ENCODE data around the gene NOL4L. TPM values are rescaled to one million over a fixed set of nuclear protein-coding genes. Genes with fewer than 3 reads are reported as not detected.
"Not testable (repeated sequence)": the region's sequence is repeated elsewhere in the genome, so short reads cannot be mapped to it uniquely, and the experiment has no call there.

NOL4L gene
- total RNA-seq, 2 donors from 2014 or later: 39.6 to 50.7 TPM

DNA sequence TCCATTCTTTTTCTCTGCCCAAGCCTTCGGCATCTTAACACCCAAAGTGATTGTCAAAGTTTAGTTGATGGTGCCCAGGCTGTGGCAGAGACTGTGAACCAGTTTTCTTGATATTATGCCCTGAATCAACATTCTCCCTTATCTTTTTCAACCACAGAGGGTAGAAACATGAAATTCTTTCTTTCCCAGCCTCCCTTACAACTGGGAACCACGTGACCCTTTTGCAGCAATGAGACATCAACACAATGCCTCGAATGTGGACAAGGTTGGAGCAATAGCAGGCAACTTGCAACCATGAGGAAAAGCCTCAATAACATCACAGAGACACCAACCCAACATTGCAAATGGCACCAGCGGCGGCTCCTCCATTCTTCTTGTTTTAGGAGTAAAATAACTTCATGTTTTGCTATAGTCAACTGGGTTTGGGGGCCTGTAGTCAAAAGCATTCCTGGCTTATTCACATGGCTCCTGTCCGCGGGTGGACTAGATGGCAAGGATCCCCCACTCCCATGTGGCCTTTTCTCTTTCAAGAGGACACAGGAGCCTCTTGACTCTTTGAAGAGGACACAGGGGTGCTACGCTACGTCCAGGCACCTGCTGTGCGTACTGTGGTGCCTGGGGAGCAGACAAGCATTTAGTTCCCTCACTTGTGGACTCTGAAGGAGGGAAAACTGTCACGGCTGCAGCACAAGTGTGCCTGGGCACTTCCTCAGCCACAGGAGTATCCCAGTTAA, 90.5 kb downstream of the NOL4L start:
- Histone ChIP-seq H3K4me3 (ENCODE audit: low read length) (no peak overlapping the region), H3K9ac (ENCODE audit: extremely low read depth, low read length, poor library complexity, severe bottlenecking) (no peak overlapping the region), H3K27ac (ENCODE audit: low read depth, low read length) (no peak overlapping the region), H3K4me1 (ENCODE audit: control insufficient read depth, insufficient read depth, low read length) (peaks cover 13% of the 10 kb centered on the region), H3K9me3 (ENCODE audit: control insufficient read depth, low read length) (no peaks in the 10 kb centered on the region), H3K36me3 (ENCODE audit: control insufficient read depth, insufficient read depth, low read length) (no peaks in the 10 kb centered on the region), H3K27me3 (ENCODE audit: control insufficient read depth, insufficient read depth, low read length, poor library complexity, severe bottlenecking) (no peaks in the 10 kb centered on the region)
- no peak overlapping the region for H3K27ac Mint-ChIP-seq
- TF ChIP-seq, protein P1, sequence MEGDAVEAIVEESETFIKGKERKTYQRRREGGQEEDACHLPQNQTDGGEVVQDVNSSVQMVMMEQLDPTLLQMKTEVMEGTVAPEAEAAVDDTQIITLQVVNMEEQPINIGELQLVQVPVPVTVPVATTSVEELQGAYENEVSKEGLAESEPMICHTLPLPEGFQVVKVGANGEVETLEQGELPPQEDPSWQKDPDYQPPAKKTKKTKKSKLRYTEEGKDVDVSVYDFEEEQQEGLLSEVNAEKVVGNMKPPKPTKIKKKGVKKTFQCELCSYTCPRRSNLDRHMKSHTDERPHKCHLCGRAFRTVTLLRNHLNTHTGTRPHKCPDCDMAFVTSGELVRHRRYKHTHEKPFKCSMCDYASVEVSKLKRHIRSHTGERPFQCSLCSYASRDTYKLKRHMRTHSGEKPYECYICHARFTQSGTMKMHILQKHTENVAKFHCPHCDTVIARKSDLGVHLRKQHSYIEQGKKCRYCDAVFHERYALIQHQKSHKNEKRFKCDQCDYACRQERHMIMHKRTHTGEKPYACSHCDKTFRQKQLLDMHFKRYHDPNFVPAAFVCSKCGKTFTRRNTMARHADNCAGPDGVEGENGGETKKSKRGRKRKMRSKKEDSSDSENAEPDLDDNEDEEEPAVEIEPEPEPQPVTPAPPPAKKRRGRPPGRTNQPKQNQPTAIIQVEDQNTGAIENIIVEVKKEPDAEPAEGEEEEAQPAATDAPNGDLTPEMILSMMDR (conservative IDR thresholded peaks at IDR 0.05): no peak
- H3K27me3 Mint-ChIP-seq (ENCODE audit: insufficient read depth): no peaks in the 10 kb centered on the region
- 79 to 92% methylated on average over 8 to 11 of the region's 11 CpGs for WGBS, 2 experiments (ENCODE audit: insufficient coverage in 1 of 2, insufficient read length in 1 of 2)
- no peaks in the 10 kb centered on the region for H3K9me3 Mint-ChIP-seq
- no peak for DNase-seq
- H3K4me3 Mint-ChIP-seq: no peak overlapping the region
- H3K36me3 Mint-ChIP-seq (ENCODE audit: low read depth): no peaks in the 10 kb centered on the region
- peaks cover 27% of the 10 kb centered on the region for H3K4me1 Mint-ChIP-seq

DNA sequence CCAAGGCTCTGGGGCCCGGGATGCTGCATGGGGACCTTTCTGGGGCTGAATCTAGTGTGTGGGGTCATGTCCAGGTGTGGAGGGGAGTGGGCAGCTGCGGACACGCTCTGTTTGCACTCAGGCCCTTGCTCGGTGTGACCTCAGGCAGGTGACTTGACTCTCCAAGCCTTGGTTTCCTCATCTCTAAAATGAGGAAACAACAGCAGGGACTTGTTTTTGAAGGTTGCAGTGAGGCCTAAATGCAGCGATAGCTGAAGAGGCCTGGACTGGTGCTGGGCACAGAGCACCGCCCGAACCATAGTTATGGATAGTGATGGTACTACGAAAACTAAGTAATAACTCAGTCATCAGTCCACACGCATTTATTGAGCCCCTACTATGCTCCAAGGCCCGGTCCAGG, 91.8 kb downstream of the NOL4L start:
- TF ChIP-seq, protein P1 (conservative IDR thresholded peaks at IDR 0.05): no peak
- H3K4me1 ChIP-seq (ENCODE audit: control insufficient read depth, insufficient read depth, low read length): peaks cover 13% of the 10 kb centered on the region
- H3K9me3 ChIP-seq (ENCODE audit: control insufficient read depth, low read length): peaks cover under 1% of the 10 kb centered on the region
- H3K9ac ChIP-seq (ENCODE audit: extremely low read depth, low read length, poor library complexity, severe bottlenecking): no peak overlapping the region
- H3K36me3 ChIP-seq (ENCODE audit: control insufficient read depth, insufficient read depth, low read length): no peaks in the 10 kb centered on the region
- H3K27ac ChIP-seq (ENCODE audit: low read depth, low read length): no peak overlapping the region
- H3K4me3 Mint-ChIP-seq: no peak overlapping the region
- no peak overlapping the region for H3K4me3 ChIP-seq (ENCODE audit: low read length)
- H3K27ac Mint-ChIP-seq: no peak overlapping the region
- peak; percentile 14 for DNase-seq
- H3K4me1 Mint-ChIP-seq: peaks cover 26% of the 10 kb centered on the region
- 91 to 92% methylated on average over 7 to 10 of the region's 10 CpGs for WGBS, 2 experiments (ENCODE audit: insufficient coverage in 1 of 2, insufficient read length in 1 of 2)
- peaks cover 1% of the 10 kb centered on the region for H3K36me3 Mint-ChIP-seq (ENCODE audit: low read depth)
- H3K27me3 ChIP-seq (ENCODE audit: control insufficient read depth, insufficient read depth, low read length, poor library complexity, severe bottlenecking): no peaks in the 10 kb centered on the region
- peaks cover 1% of the 10 kb centered on the region for H3K9me3 Mint-ChIP-seq
- no peaks in the 10 kb centered on the region for H3K27me3 Mint-ChIP-seq (ENCODE audit: insufficient read depth)

DNA sequence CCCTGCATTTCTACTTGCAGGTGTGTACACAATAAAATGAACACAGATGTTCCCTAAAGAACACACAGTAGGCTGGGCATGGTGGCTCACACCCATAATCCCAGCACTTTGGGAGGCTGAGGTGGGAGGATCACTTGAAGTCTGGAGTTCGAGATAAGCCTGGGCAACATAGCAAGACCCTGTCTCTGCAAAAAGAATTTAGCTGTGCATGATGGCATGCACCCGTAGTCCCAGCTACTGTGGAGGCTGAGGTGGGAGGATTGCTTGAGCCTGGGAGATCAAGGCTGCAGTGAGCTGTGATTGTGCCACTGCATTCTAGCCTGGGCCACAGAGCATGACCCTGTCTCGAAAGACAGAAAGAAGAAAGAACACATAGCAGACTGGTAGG, 93.4 kb downstream of the NOL4L start:
- H3K27ac ChIP-seq (ENCODE audit: low read depth, low read length); H3K36me3 Mint-ChIP-seq (ENCODE audit: low read depth); H3K27me3 ChIP-seq (ENCODE audit: control insufficient read depth, insufficient read depth, low read length, poor library complexity, severe bottlenecking); H3K9me3 Mint-ChIP-seq; H3K36me3 ChIP-seq (ENCODE audit: control insufficient read depth, insufficient read depth, low read length); H3K9ac ChIP-seq (ENCODE audit: extremely low read depth, low read length, poor library complexity, severe bottlenecking); H3K4me3 ChIP-seq (ENCODE audit: low read length); H3K27ac Mint-ChIP-seq; H3K4me1 ChIP-seq (ENCODE audit: control insufficient read depth, insufficient read depth, low read length); DNase-seq; H3K9me3 ChIP-seq (ENCODE audit: control insufficient read depth, low read length); H3K4me3 Mint-ChIP-seq: not testable (repeated sequence)
- 88 to 92% methylated on average over 1 to 3 of the region's 3 CpGs for WGBS, 2 experiments (ENCODE audit: insufficient coverage in 1 of 2, insufficient read length in 1 of 2)
- Mint-ChIP-seq H3K4me1 (peaks cover 10% of the 10 kb centered on the region), H3K27me3 (ENCODE audit: insufficient read depth) (peaks cover 11% of the 10 kb centered on the region)

All from endodermal cell (in vitro differentiated cells).